CD4-positive, alpha-beta T cell (primary cell): ENCODE results near the gene MICALL1. TPM values are rescaled to one million over a fixed set of nuclear protein-coding genes. Genes with fewer than 3 reads are reported as not detected.

Experiments used
- ATAC-seq: fragments of 200-7000 bp; cut with Tn5 transposase; one replicate; pipeline ENCODE4 v1.10.0; 2022; ENCODE audit warnings: mild to moderate bottlenecking; ENCODE audit not compliant: poor library complexity
- CTCF ChIA-PET: fragments of 350-600 bp; sonication (Branson Sonifier 250); formaldehyde crosslinking; loops from one replicate; lab custom pipeline; 2021; ENCODE audit warnings: antibody characterized with exemption, inconsistent platforms; lab: Charles Lee
- POLR2A ChIA-PET: fragments of 350-600 bp; sonication (Branson Sonifier 250); formaldehyde crosslinking; loops from one replicate; lab custom pipeline; 2021; ENCODE audit warnings: antibody characterized with exemption, inconsistent platforms; lab: Charles Lee
- DNase-seq, 14 experiments: peaks; one replicate each; pipeline ENCODE4 v3.0.0-alpha.2; 2013 to 2020; ENCODE audit warnings: mixed read lengths in 2 of 14
- H3K27ac ChIP-seq, 2 donors: one replicate each; pipeline versions ENCODE4 v1.5.1 to v1.7.0; 2013; ENCODE audit warnings: low read length in 2 of 2, low read depth in 1 of 2, mild to moderate bottlenecking in 1 of 2
- H3K27me3 ChIP-seq, 2 experiments: 1 replicate in 1 of 2; 2 replicates in 1 of 2; pipeline versions ENCODE4 v1.6.1 to v1.7.0; 2013; ENCODE audit warnings: low read length in 2 of 2, control low read depth in 1 of 2, mild to moderate bottlenecking in 1 of 2, moderate library complexity in 1 of 2; ENCODE audit not compliant: insufficient read depth in 2 of 2, control insufficient read depth in 1 of 2
- H3K36me3 ChIP-seq: one replicate; pipeline ENCODE4 v1.6.1; 2013; ENCODE audit warnings: low read length, control low read depth; ENCODE audit not compliant: insufficient read depth
- H3K4me1 ChIP-seq: one replicate; pipeline ENCODE4 v1.6.1; 2013; ENCODE audit warnings: low read length, control low read depth; ENCODE audit not compliant: insufficient read depth
- H3K4me3 ChIP-seq: one replicate; pipeline ENCODE4 v1.5.1; 2013; ENCODE audit warnings: mild to moderate bottlenecking, low read length, moderate library complexity
- H3K9me3 ChIP-seq, 2 experiments: 1 replicate in 1 of 2; 2 replicates in 1 of 2; pipeline versions ENCODE4 v1.6.1 to v1.7.0; 2013; ENCODE audit warnings: low read length in 2 of 2, mild to moderate bottlenecking in 2 of 2, control low read depth in 1 of 2, moderate library complexity in 1 of 2; ENCODE audit not compliant: control insufficient read depth in 1 of 2, insufficient read depth in 1 of 2
- H3K27ac Mint-ChIP-seq: one replicate; pipeline ENCODE4 v1.8.0; 2020; ENCODE audit warnings: mixed read lengths
- H3K27me3 Mint-ChIP-seq: one replicate; pipeline ENCODE4 v1.8.0; 2021; ENCODE audit warnings: mixed read lengths
- H3K36me3 Mint-ChIP-seq: one replicate; pipeline ENCODE4 v1.8.0; 2021; ENCODE audit warnings: low read depth, mixed read lengths
- H3K4me1 Mint-ChIP-seq: one replicate; pipeline ENCODE4 v1.8.0; 2021; ENCODE audit warnings: low read depth, mixed read lengths
- H3K4me3 Mint-ChIP-seq: one replicate; pipeline ENCODE4 v1.8.0; 2020; ENCODE audit warnings: mild to moderate bottlenecking, mixed read lengths
- H3K9me3 Mint-ChIP-seq: one replicate; pipeline ENCODE4 v1.8.0; 2020; ENCODE audit warnings: mixed read lengths
- CTCF ChIP-seq: fragments of 200-600 bp; IDR thresholded peaks from one replicate; pipeline ENCODE4 v1.8.0; 2022; ENCODE audit warnings: antibody characterized with exemption, mild to moderate bottlenecking
- intact Hi-C, 2 experiments: fragments of 100-400 bp; cut with DNase I in 1 of 2; cut with micrococcal nuclease in 1 of 2; formaldehyde crosslinking; loops; one replicate each; pipeline versions ENCODE4 v1.15.1 to v1.9.0; 2023 to 2025; cut with DNase I, micrococcal nuclease
- total RNA-seq, 174 experiments: library from RNA in 2 of 174; stranded (reverse) in 2 of 174; gene quantifications; one replicate each; pipeline ENCODE4 v1.2.3 and lab custom pipeline; 2021 to 2026

The MICALL1 gene
- total RNA-seq, 2 experiments from 2014 or later, result 16.9 to 20.7 TPM

GRCh38 chr22:37965940-37966664 lies 60.0 kb downstream of the MICALL1 start:
- H3K27ac Mint-ChIP-seq, result no peak overlapping the region
- H3K27ac ChIP-seq, result no peak overlapping the region
- H3K27me3 ChIP-seq, result no peaks in the 10 kb centered on the region
- no peaks in the 10 kb centered on the region for H3K9me3 ChIP-seq
- no peaks in the 10 kb centered on the region for H3K27me3 Mint-ChIP-seq
- H3K4me3 ChIP-seq, result no peak overlapping the region
- no peak for TF ChIP-seq CTCF
- peaks cover 6% of the 10 kb centered on the region for H3K4me1 Mint-ChIP-seq
- DNase-seq, result no peak
- intact Hi-C loops, result loop anchor here (1.0 kb wide), 1 partner anchor 149 kb away; no protein-coding TSS in a partner anchor
- H3K9me3 Mint-ChIP-seq, result no peaks in the 10 kb centered on the region
- H3K4me3 Mint-ChIP-seq, result no peak overlapping the region
- H3K4me1 ChIP-seq, result no peaks in the 10 kb centered on the region
- no peak for ATAC-seq
- POLR2A ChIA-PET, result interaction anchor here (0.8 kb wide), 1 partner anchor 13 kb away, joined by 3 read pairs; the partner anchor contains the start of genes C22orf23 and POLR2F
- peaks cover 55% of the 10 kb centered on the region for H3K36me3 ChIP-seq
- CTCF ChIA-PET, result interaction anchor here (0.6 to 1.3 kb wide), 3 partner anchors 12 to 291 kb away, joined by 3 to 7 read pairs (median 3); partner anchors contain the start of genes C22orf23 and POLR2F
- H3K36me3 Mint-ChIP-seq, result peaks cover 68% of the 10 kb centered on the region

GRCh38 chr22:37967147-37967546 lies 61.0 kb downstream of the MICALL1 start:
- H3K4me3 Mint-ChIP-seq, result no peak overlapping the region
- H3K27me3 ChIP-seq, result no peaks in the 10 kb centered on the region
- CTCF ChIA-PET, result no interaction called here

More at GRCh38 chr22:37967147-37967546, 61.0 kb downstream of the MICALL1 start:
- Mint-ChIP-seq H3K27ac (no peak overlapping the region), H3K4me1 (peaks cover 6% of the 10 kb centered on the region), H3K9me3 (no peaks in the 10 kb centered on the region), H3K36me3 (peaks cover 58% of the 10 kb centered on the region), H3K27me3 (no peaks in the 10 kb centered on the region)
- ATAC-seq, result no peak
- no peak overlapping the region for H3K27ac ChIP-seq
- no peak for DNase-seq
- H3K36me3 ChIP-seq, result peaks cover 52% of the 10 kb centered on the region
- no peak for TF ChIP-seq CTCF
- no peaks in the 10 kb centered on the region for H3K9me3 ChIP-seq
- no peak overlapping the region for H3K4me3 ChIP-seq
- no peaks in the 10 kb centered on the region for H3K4me1 ChIP-seq
- intact Hi-C loops, result no loop called here
- POLR2A ChIA-PET, result no interaction called here
